ENCODE measurements around the gene IGSF11. TPM values are rescaled to one million over a fixed set of nuclear protein-coding genes. Genes with fewer than 3 reads are reported as not detected.

IGSF11 gene
- total and polyA plus RNA-seq, 12 donors = 0.29 to 6.1 (median 1.2) TPM

DNA sequence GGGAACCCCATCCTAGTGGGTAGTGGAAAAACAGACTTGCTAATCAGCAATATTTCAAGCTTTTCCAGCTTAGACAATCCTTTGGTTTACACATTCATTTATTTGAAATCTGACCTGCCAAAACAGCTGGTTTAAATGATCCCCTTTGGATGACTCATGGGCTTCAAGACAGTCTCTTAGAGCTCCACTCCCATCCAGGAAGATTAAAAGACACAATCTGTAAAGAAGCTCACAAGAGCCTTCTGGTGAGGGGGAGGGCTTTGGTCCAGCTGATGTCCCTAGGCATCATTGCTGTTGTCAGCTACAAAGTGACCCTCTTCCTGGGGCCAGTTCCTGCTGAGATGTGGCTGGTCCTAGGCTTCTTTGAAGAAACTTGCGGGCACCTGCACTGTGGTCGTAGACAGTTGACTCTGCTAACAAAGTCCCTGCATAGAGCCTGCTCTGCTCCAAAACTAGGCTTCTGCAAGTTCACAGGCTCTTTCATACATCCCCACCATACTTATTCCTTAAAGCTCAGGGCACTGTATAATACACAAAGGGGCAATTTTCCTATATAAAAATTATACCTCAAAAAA lies 73.7 kb downstream of the IGSF11 start:
- ATAC-seq (no peak), DNase-seq (no peak)
- intact Hi-C loops (cut with DNase I) = no loop called here
- H3K4me1 ChIP-seq = no peaks in the 10 kb centered on the region
- no peaks in the 10 kb centered on the region for H3K27me3 ChIP-seq
- H3K4me3 ChIP-seq = no peak overlapping the region
- H3K36me3 ChIP-seq = no peaks in the 10 kb centered on the region
- TF ChIP-seq, protein P1, sequence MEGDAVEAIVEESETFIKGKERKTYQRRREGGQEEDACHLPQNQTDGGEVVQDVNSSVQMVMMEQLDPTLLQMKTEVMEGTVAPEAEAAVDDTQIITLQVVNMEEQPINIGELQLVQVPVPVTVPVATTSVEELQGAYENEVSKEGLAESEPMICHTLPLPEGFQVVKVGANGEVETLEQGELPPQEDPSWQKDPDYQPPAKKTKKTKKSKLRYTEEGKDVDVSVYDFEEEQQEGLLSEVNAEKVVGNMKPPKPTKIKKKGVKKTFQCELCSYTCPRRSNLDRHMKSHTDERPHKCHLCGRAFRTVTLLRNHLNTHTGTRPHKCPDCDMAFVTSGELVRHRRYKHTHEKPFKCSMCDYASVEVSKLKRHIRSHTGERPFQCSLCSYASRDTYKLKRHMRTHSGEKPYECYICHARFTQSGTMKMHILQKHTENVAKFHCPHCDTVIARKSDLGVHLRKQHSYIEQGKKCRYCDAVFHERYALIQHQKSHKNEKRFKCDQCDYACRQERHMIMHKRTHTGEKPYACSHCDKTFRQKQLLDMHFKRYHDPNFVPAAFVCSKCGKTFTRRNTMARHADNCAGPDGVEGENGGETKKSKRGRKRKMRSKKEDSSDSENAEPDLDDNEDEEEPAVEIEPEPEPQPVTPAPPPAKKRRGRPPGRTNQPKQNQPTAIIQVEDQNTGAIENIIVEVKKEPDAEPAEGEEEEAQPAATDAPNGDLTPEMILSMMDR (IDR thresholded peaks at IDR 0.05) = no peak
- H3K9me3 ChIP-seq = no peaks in the 10 kb centered on the region
- no peak overlapping the region for H3K27ac ChIP-seq
- WGBS, 2 donors = 87 to 89% methylated on average over 2 of the region's 2 CpGs

DNA sequence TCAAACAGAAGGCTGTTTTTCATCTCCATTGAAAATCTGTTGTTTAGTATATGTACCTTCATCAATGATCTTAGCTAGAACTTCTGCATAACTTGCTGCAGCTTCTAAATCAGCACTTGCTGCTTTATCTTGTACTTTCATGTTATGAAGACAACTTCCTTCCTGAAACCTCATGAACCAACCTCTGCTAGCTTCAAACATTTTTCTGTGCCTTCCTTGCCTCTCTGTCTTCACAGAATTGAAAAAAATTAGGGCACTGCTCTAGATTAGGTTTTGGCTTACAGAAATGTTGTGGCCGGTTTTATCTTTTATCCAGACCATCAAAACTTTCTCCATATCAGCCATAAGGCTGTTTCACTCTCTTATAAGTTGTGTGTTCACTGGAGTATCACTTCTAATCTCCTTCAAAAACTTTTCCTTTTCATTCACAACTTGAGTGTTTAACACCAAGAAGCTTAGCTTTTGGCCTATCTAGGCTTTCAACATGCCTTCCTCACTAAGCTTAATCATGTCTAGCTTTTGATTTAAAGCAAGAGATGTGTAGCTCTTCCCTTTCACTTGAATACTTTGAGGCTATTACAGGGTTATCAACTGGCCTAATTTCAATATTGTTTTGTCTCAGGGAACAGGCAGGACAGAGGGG lies 78.6 kb downstream of the IGSF11 start:
- Histone ChIP-seq H3K36me3 (no peaks in the 10 kb centered on the region), H3K27me3 (no peaks in the 10 kb centered on the region), H3K27ac (no peak overlapping the region), H3K9me3 (peaks cover 0 to 10% (median 0%) of the 10 kb centered on the region in 11 donors), H3K4me3 (no peak overlapping the region), H3K4me1 (no peaks in the 10 kb centered on the region)
- intact Hi-C loops (cut with DNase I) = no loop called here
- TF ChIP-seq, protein P1 (IDR thresholded peaks at IDR 0.05) = no peak
- WGBS, 2 donors = 73 to 85% methylated on average over 1 of the region's 1 CpG
- ATAC-seq (no peak), DNase-seq (no peak)

DNA sequence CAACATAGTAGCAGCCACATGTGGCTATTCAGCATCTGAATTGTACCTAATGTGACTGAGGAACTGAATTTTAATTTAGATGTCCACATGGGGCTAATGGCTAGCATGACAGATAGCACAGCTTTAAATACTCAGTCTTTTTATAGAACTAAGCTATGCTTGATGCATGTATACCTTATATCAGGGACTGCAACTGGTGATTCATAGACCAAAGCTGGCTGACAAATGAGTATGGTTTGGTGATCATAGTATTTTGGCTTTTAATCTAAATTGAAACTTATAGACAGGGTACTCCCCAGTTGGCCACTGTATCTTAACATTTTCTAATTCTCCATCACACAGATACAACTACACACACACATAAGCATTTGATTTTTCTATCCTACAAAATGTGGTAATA lies 83.6 kb downstream of the IGSF11 start:
- Histone ChIP-seq H3K9me3 (peaks cover 0 to 10% (median 0%) of the 10 kb centered on the region in 11 donors), H3K36me3 (no peaks in the 10 kb centered on the region), H3K27me3 (no peaks in the 10 kb centered on the region), H3K4me3 (no peak overlapping the region), H3K27ac (no peak overlapping the region), H3K4me1 (no peaks in the 10 kb centered on the region)
- no peak for DNase-seq
- TF ChIP-seq, protein P1 (IDR thresholded peaks at IDR 0.05) = no peak
- intact Hi-C loops (cut with DNase I) = no loop called here
- ATAC-seq = no peak

DNA sequence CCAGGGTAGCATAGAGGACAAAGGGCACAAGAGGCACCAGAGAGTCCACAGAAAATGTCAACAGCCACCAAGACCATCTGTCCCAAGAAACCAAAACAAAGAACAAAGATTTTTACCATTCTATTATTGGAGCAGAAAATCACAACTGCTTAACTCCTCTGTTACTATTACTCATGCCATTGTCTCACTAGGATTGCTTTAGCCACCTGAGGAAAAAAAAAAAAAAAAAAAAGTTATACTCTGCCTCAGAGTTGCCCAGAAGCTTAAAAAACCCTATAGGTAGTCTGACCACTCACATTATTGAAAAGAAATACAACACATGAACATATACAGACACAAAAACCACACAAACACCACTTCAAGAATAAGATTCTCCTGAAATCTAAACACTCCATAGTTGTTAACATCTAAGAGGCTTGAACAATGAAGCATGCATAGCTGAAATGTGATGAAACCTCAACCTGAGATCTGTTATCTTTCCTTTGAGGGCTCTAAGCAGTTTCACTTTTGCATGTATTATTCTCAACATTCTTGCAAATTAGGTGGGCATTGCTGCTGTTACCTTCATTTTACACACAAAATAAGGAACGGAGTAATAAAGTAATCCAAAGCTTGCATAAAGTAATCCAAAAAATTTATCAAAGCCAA lies 85.4 kb downstream of the IGSF11 start:
- Histone ChIP-seq H3K4me3 (no peak overlapping the region), H3K4me1 (no peaks in the 10 kb centered on the region), H3K27me3 (no peaks in the 10 kb centered on the region), H3K27ac (no peak overlapping the region), H3K9me3 (peaks cover 0 to 3% (median 0%) of the 10 kb centered on the region in 11 donors), H3K36me3 (no peaks in the 10 kb centered on the region)
- ATAC-seq (no peak), DNase-seq (no peak)
- 87 to 89% methylated on average over 1 of the region's 1 CpG for WGBS, 2 donors
- intact Hi-C loops (cut with DNase I) = loop anchor here in 1 of 10 donors (10.0 kb wide), 1 partner anchor 86 kb away; the partner anchor contains the start of gene IGSF11
- TF ChIP-seq, protein P1 (IDR thresholded peaks at IDR 0.05) = no peak

Measured in heart right ventricle (tissue), 16 donors.